Frontal cortex (tissue), 4 donors: ENCODE data around the gene ARHGAP31. TPM values are rescaled to one million over a fixed set of nuclear protein-coding genes. Genes with fewer than 3 reads are reported as not detected.
"Not testable (repeated sequence)": the region's sequence is repeated elsewhere in the genome, so short reads cannot be mapped to it uniquely, and the experiment has no call there.

ENCODE experiments used
- DNase-seq, 2 donors: peaks; one replicate each; pipeline ENCODE4 v3.0.0; 2012; ENCODE audit warnings: low spot score in 2 of 2
- FAIRE-seq: peaks from 2 replicates; lab custom pipeline; 2012; peaks lifted over from hg19 to GRCh38; lab: Jason Lieb, UNC
- total RNA-seq: library from RNA; depleted of rRNA; stranded (reverse); fragments of >200 nt; gene quantifications from one replicate; pipeline ENCODE4 v1.2.3, GENCODE V29; 2014
- donor health status: control.
- donor health status: control.
- donor health status: control.

ARHGAP31 gene
- total RNA-seq, 1 donor from 2014 or later = 2.0 TPM

DNA sequence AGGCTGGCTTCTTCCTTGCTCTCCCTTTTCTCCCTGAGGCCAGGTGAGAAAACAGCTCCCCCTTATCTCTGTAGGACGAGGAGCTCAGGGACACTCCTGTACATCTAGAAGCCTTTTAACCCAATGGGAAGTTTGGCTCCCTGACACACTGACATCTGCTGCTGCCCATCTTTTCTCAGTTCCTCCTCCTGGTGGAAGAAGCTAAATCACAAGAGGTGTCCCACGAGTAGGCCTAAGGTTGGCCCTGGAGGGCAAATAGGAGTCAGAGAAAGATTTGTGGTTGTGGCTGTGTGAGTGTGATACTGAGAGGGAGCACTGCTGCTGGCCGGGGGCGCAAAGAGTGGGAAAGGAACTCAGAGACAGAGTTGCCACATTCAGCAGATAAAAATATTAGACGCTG, 49.5 kb downstream of the ARHGAP31 start:
- DNase-seq (no peak), FAIRE-seq (no peak)

DNA sequence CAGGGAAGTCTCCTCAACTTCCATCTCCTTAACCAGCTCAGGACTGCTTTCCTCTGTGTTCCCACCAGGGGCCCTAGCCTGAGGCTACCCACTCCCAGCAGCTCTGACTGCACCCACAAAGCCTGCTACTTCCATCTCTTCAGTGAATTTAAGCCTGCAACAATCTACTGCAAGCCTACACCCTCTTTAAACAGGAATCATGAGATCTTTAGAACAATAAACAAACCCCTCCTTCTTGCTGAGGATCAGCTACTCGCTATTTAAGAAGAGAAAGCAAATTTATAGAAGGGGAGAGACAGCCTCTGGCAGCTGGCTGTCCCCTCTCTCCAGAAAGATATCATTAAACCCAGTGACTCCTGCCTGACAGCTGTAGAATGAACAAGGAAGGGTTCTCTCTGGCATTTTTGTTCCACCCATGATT, 51.9 kb downstream of the ARHGAP31 start:
- no peak for DNase-seq
- no peak for FAIRE-seq

DNA sequence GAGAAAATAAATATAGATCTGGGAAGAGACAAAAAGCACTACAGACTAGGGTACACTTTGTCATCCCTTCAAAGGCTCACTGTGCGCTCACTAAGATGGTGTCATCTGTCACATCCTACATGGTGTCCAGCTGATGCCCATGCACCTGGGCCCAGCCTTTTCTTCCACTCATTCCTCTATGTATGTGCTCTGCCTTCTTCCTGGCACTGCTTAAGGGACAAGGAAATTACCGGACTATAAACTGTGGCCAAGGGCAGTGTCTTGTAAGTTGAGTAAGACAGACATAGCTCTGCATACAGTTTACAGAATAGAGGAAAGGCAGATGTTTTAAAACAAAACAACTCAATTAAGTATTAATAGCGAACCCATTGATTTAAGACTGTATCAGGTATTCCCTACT, 52.9 kb downstream of the ARHGAP31 start:
- DNase-seq (no peak), FAIRE-seq (no peak)

DNA sequence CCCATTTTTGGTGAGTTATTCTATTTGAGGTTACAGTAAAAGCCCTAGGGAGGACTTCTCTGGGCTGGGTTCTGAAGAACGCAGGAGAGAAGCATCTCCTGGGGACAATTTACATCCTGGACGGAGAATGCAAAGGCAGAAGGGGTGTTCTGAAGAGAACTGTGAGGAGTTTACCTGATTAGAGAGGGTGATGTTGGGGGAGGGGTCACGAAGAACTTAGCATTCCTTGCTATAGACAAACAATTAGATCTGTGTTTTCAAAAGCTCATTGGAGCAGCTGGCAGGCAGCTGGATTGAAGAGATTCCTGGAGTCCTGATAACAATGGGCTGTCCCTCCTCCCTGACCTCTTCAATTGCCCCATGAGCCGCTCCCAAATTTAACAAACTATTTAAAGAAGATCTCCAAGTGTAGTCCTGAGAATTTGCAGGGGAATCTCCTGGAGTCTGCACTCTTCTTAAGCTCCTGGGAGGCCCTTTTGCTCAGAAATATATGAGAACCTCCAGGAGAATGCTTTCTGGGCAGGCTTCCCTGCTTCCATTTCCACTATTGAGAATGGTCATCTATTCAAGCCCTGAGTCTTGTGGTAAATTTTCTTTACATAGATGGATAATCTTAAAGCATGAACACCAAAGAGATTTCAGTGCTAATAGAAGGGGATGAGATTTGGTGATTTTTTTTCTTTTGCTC, 55.3 kb downstream of the ARHGAP31 start:
- FAIRE-seq = no peak
- DNase-seq = no peak

DNA sequence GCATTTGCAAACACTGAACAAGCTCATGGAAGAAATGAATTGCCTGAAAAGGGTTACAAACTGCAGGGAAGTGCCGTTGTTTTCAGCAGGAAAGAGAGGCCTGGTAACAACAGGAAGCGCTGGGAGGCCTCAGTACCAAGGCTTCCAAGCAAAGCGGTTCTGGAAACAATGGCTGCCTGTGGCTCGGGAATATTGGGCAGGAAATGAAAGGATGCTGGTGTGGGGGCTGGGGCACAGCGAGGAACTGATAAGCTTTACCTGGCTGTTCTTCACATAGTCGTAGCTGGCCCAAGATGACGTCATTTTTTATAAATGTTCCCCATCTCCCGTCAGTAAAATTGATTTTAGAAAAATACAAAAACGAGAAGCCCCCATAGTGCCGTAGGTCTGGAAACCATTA, 55.9 kb downstream of the ARHGAP31 start:
- no peak for DNase-seq
- FAIRE-seq = no peak

DNA sequence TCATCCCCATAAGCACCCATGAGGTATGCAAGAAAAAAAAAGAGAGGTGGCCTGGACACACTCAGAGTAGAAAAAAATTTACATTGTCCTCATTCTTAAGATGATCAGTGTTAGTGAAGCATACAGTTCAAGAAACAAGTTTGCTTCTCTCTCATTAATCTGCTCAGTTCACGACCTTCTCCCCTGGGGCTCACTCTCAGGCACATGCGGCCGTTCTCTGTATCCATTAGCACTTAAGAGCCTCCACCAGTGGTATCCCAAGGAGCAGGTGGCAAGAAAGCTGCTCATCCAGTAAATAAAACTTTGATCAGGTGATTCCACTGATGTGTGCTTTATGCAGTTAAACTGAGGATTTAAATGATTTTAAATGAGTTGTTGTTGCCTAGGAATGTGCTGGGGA, 57.4 kb downstream of the ARHGAP31 start:
- DNase-seq = no peak
- FAIRE-seq = no peak

DNA sequence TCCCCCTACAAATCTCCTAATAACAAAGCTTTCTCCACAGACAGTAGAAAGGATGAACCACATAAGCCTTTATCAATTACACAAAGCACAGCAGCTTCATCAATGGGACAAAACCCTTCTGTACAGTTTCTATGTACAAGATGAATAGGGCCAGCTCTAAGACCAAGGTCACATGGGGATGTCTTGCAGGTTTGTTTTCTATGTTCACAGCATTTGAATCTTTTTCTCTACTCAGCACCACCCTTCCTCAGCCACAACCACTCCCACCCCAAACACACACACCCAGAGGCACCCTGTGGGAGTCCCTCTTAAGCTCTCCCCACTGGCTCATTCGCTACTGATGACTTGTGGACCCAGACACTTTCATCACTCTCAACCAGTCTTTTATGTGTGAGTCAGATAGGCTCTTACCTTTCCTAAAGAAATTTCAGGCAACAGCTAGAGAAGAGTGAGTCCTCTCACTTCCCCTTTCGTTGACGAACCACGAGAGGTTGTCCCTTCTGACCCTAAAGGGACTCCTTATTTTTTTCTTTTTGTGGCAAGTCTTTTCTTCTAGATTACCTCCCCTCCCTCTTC, 57.9 kb downstream of the ARHGAP31 start:
- no peak for DNase-seq
- no peak for FAIRE-seq

DNA sequence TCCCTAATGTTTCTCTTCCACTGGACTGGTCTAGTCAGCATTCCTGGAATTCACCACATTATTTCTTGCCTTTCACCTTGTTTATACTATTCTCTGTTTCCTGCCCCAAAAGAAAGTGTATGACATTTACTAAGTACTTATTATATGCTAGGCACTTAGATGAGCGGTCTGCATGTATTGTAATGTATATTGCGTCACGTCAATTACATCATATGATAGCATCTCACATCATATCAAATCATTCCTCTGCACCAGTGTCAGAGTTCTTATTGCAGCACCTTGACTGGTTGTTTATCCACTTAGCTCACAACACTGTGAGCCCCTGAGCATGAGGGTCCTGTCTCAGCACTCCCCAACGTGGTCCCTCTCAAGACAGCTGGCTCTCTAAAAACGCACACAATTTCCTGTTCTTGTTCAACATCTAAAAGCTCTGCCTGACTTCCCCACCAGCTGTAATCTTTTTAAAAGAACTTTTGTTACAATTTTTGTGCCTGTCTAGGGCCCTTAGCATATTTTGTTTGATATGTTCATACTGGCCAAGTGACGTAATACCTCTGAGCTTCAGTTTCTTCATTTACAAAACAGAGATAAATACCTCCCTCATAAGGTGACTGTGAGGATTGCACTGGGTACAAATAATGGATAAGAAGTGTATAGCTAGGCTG, 58.8 kb downstream of the ARHGAP31 start:
- FAIRE-seq (no peak), DNase-seq (no peak)

DNA sequence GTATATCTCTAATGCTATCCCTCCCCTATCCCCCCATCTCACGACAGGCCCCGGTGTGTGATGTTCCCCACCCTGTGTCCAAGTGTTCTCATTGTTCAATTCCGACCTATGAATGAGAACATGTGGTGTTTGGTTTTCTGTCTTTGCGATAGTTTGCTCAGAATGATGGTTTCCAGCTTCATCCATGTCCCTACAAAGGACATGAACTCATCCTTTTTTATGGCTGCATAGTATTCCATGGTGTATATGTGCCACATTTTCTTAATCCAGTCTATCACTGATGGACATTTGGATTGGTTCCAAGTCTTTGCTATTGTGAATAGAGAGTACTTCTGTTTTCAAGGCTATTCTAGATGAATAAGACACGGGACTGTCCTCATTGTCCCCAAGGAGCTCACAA, 61.4 kb downstream of the ARHGAP31 start:
- FAIRE-seq = not testable (repeated sequence)

DNA sequence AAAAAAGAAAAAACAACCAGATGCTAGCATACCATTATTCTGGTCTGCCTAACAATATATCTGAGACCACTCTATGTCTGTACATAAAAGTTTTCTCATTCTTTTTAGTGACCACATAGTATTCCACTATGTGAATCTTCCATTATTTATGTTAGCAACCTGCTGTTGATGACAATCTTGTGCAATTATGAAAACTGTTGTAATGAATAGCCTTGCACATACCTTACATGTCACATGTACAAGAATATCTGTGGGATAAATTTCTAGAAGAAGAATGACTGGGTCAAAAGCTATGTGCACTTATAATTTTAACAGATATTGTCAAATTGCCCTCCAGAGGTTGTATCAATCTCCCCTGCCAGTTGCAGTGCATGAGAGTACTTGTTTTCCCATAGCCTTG, 62.5 kb downstream of the ARHGAP31 start:
- no peak for FAIRE-seq
- no peak for DNase-seq

More for the DNA sequence above, 61.4 kb downstream of the ARHGAP31 start:
- DNase-seq = not testable (repeated sequence)

DNA sequence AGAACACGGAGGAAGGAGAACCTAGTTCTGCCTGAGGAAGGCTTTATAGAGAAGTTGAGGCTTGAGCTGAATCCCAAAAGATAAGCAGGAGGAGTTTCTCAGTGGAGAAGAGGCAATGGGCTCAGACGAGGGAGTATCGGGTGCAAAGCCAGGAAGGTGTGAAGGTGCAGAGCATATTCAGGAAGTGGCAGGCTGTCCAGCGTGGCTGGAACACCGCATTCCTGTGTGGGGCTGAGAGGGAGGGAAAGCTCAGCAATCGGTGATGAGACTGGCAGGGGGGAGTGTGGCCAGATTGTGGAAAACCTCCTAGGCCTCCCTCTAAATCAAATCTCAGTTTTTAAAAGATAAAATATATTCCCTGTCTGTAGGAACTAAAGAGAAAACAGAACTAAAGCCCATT, 63.0 kb downstream of the ARHGAP31 start:
- no peak for DNase-seq
- no peak for FAIRE-seq

DNA sequence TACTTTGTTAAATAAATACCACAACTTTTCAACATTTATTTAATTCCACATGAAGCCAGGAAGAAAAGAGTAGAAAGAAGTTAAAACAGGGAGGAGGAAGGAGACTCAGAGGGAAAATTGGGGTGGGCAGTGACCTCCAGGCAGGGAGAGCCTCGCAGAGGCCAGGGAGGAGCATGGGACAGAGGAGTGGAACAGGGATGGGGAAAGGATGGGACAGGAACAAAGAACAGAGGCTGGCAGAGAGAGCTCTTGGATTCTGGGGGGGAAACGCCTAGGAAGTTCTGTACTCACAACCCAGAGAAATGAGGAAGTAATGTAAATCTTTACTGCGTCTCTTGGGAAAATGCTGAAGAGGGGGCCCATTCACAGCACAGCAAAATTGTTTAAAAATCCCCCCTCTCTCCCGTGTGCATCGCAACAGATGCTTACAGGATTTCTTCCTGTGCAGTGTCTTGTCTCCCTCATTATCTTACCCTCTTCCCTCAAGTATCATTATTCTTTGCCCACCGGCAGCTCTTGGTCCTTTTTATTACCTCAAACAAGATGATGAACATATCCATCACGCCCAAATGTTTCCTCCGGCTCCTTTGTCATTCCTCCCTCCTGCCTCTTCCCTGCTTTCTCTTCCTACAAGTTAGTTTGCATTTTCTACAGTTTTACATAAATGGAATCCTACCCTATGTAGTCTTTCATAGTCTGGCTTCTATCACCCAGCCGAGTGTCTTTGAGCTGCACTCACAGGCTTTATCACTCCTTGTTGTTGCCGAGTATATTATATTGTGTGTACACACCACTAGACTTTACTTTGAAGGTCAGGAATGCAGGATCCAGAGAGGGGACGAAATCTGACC, 65.5 kb downstream of the ARHGAP31 start:
- no peak for DNase-seq

DNA sequence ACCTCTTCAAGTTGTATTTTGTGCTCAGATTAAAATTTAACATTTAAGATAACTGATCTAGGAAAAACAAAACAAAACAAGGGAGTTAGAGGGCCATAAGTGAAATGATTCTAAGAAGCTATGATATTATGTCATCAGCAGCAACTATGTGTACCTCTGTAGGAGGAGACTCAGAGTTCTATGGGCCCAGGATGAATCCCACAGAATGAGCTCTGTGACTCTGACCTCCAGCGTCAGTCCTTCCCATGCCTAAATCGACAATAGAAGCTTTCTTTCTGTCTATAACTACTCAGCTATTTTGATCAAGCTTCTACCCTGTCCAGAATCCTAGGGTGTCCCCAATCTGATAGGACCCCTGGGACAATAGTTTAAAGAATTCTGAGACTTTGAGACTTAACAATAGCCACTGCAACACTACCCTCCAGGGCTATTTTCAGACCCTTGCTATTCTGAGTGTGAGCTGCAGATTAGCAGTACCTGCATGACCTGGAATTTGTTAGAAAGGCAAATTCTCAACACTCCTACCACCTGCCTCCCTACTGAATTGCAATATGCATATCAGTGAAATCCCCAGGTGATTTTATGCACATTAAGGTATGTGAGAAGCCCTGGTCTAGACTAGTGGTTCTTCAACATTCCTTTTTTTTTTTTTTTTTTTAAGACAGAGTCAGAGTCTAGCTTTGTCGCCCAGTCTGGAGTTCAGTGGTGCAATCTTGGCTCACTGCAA, 66.7 kb downstream of the ARHGAP31 start:
- no peak for FAIRE-seq
- DNase-seq = no peak

More for the DNA sequence above, 65.5 kb downstream of the ARHGAP31 start:
- FAIRE-seq = no peak

DNA sequence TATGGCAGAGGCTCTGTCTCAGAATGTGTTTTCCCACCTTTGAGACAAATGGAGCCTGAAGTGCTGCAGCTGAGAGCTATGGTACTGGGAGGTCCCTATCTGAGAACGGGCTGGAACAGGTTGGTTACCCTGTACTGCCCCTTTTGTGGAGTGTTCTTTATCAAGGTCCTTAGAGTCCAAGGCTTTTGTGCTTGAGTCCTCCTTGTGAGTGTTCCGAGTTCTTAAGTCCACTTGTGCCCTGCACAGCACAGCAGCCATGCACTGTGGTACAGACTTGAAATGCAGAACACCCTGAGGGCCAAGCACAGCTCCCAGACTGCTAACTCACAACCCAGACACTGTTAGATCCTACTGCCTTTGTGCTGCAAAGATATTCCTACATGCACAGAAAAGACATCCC, 67.8 kb downstream of the ARHGAP31 start:
- DNase-seq (no peak), FAIRE-seq (no peak)

DNA sequence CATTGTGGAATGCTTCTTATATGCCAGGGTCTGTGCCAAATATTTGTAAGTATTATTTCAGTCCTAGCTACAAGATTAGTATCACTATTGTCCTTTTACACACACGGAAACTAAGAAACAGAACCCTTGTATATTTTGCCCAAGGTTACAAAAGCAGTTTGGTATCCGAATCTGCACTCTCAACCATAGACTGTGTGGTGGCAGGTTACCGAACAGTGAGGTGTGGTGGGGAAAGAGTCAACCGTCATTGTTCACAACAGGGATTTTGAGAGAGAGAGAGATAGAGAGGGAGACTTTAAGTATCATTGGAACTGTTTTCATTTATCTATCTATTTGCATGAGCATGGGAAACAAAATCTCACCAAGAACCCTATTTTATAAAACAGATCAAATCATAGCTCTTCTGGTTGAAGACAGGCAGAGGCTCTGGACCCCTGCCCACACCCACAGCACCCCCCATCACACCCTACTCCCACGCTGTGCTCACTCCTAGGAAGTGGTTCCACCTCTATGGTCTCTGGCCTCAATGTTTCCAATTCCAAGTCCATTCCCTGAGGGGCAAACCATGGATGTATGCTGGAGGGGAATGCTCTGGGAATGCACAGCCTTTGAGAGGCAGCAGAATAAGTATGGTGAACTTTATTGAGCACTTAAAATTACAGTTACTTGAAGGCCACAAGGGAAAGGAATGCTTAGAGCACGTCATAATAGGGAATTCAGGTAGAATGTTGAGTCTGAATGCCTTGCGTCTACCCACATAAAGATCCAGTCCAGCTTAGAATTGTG, 69.0 kb downstream of the ARHGAP31 start:
- DNase-seq (no peak), FAIRE-seq (no peak)

DNA sequence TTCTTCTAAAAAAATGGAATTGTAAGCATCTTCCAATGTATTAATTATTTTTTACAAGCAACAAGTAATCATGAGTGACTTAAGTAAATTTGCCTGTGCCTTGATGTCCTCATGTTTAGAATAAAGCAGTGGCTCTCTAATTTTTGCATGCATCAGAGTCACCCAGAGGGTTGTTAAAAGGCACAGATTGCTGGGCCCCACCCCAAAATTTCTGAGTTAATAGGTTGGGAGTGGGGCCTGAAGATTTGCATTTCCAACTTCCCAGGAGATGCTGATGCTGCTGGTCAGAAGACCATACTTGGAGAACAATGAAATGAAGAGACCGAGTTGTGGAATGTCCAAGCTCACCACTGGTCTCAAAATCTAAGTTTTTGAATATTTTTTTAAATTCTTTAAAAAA, 70.2 kb downstream of the ARHGAP31 start:
- DNase-seq (no peak), FAIRE-seq (no peak)

DNA sequence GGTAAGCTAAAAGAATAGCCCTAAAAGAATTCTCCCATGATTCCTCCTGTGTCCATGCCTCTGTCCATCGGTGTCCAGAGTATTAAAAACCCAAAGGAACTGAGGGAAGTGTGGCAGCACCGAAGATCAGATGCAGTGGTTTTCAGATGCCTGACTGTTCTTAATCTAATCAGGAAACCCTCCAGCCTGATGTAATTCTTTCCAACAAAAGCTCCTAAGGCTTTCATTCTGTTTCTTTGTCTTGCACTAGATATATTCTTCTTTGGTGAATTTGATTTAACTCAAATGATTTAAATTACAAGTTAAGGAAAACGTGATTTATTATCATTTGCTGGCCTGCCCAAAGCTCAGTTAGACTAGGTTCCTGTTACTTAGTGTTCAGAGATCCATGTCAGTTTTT, 71.2 kb downstream of the ARHGAP31 start:
- FAIRE-seq = no peak
- no peak for DNase-seq

DNA sequence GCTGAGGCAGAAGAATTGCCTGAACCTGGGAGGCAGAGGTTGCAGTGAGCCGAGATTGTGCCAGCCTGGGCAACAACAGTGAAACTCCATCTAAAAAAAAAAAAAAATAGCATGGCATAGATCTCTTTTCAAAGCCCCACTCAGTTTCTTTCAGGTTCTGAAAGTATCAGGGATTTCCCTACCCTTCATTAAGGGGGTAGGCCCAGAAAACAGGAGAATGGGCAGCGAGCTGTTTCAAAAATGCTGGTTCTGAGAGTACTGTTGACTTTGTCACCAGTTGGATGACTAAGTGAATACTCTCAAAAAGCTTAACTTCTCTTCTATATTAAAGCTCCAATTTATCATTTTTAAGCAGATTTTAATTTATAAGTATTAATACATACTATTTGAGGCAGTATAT, 72.8 kb downstream of the ARHGAP31 start:
- DNase-seq (no peak), FAIRE-seq (no peak)

DNA sequence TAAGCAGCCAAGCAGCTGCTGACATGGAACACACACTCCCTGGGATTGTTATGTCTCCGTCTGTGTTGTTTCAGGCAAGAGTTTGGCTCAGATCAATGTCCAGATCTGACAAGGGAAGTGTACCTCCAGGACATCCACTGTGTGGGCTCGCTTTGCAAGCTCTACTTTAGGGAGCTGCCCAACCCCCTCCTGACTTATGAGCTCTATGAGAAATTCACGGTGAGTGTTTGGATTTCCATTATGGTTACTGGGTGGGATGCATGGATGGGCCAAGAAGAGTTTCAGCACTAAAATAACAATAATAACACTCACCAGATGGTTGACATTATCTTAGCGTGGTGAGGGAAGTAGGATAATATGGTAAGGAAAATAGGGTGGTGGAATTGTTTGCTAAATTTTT, 74.1 kb downstream of the ARHGAP31 start:
- FAIRE-seq (no peak), DNase-seq (no peak)
